Measurements from ENCODE around the gene CCHCR1.
"Not testable (repeated sequence)": the region's sequence is repeated elsewhere in the genome, so short reads cannot be mapped to it uniquely, and the experiment has no call there.

The CCHCR1 gene

GRCh38 chr6:31179896-31180295 is 22.3 kb upstream of the CCHCR1 start:
- DNase-seq = no peak

- no peak for DNase-seq
Observed at GRCh38 chr6:31179042-31179386, 21.4 kb upstream of the CCHCR1 start.

- no peak for DNase-seq
Observed at GRCh38 chr6:31178143-31179041, 20.8 kb upstream of the CCHCR1 start.

- no peak for DNase-seq
Observed at GRCh38 chr6:31175971-31176370, 18.4 kb upstream of the CCHCR1 start.

DNA sequence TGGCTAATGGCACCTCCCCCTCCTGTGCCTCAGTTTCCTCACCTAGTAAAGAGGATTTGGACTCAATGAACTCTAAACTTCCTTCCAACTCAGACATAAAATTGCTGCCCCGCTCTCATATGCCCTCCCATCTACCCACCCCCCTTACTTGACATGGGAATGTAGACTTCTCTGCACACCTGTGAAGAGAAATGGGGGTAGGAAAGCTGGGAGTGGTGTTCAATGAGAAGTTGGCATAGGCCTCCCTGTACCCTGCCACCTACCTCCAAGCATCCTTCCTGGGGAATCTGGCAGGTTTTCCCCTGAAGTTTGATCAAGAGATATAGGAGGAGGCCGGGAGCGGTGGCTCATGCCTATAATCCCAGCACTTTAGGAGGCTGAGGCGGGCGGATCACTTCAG is 16.8 kb upstream of the CCHCR1 start:
- DNase-seq = no peak

DNA sequence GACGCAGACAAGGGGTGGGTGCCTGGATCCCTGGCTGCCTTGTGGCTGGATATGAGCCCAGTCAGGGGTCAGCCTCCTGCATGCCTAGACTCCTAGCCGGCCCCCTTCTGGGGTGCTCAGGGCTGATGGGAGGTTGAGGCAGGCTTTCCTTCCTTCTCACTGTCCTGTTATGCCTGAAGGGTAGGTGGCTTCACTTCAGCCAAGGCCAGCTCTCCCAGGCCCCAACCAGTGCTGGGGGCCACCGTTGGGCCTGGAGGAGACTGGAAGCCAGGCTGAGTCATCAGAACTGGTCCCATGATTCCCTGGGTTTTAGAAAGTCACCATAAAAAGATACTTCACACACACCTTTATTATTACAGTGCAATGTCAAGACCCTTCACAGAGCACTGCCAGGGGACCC is 15.8 kb upstream of the CCHCR1 start:
- no peak for DNase-seq

DNA sequence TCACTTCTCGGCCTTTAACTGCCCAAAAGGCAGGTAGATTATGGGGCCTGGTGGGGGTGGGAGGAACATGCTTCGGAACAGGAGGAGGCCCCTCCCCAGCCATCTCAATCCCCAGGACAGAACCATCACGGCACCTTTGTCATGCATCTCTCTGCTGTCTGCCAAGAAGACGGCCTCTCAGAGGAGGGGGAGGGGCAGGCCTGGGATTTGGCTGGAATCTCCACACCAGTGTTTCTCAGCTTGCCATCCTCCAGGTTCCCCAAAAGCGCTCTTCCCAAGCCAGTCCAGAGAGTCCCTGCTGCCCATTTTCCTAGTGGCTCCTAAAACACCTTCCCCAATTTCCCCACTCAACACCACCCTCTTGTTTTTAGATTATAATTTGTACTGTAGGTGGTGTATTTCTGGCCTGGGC is 15.4 kb upstream of the CCHCR1 start:
- no peak for DNase-seq

GRCh38 chr6:31171931-31172905 is 14.6 kb upstream of the CCHCR1 start:
- DNase-seq = no peak

DNA sequence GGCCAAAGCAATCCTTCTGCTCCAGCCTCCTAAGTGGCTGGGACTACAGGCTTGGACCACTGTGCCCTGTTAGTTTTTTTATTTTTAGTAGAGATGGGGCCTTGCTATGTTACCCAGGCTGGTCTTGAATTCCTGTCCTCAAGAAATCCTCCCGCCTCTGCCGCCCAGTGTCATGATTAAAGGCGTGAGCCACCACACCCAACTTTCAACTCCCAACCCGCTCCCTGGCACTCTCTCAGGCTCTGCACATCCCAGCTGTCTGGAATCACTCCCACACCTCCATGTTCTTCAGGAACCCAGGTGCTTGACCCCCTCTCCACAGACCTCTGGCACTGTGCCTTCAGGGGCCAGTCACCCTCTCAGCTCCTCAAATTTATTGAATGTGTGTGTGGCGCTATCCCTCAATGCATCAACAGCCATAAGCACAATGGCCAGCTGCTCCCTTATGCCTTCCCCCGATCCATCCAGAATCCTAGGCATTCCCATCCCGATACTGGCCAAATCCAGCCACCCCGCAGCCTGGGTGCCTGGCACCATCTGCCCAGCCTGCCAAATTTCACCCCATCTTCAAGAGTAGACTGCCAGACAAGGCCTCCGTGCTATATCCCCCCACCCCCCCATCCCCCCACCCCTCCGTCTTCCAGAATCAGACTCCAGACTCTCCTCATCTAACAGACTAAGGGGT is 13.5 kb upstream of the CCHCR1 start:
- DNase-seq = no peak

- DNase-seq = no peak
Observed at GRCh38 chr6:31170600-31170881, 12.9 kb upstream of the CCHCR1 start, which contains the start of gene POU5F1. POU5F1 (minus strand) TSS chr6:31170682; CDS start chr6:31170620, 62 bp downstream.

GRCh38 chr6:31169858-31170599 is 12.4 kb upstream of the CCHCR1 start:
- DNase-seq = not testable (repeated sequence)

DNA sequence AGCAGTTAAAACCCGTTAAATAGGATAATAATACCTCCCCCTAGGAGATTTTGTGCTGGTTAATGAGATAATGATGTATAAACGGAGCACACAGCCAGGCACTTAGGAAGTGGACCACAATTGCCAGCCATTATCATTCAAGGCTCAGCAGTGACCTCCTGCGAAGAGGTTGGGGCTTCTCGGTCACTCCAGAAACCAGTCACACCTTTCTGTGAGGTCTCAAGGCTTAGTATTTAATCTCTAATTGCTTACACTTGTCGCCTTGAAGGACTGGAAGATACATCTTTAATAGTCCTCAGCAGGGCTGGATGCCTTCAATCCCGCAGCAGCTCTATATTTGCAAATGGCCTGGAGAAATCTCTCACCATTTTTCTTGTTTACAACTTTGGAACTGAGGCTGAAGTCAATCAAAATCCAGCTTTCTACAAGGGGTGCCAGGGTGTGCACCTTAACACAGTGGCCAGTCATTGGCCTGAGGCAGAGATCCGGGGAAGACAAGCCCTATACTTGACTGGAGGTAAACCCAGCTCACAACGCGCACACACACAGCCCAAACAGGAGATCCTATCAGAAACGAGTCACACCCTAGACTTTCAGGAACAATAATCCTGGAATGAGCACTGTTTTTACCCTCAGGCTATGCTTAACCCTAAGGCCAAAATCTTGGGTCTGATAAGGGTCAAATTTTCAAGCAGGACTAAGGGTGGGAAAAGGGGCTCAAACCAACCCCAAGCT is 11.7 kb upstream of the CCHCR1 start:
- no peak for DNase-seq

- no peak for DNase-seq
Observed at GRCh38 chr6:31168606-31169005, 11.0 kb upstream of the CCHCR1 start.

DNA sequence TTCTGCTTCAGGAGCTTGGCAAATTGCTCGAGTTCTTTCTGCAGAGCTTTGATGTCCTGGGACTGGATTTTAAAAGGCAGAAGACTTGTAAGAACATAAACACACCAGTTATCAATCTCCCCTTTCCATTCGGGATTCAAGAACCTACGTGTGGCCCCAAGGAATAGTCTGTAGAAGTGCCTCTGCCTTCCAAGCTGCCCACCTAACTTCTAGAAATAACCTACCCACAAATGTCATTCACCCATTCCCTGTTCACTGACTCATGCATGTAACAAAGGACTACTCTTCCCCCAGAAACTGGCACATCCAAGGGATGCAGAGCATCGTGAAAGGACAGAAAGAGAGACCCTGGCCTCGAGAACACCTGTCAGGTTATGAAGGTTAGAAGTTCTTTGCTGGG is 8.4 kb upstream of the CCHCR1 start:
- DNase-seq = no peak

GRCh38 chr6:31165064-31165832 is 7.6 kb upstream of the CCHCR1 start:
- not testable (repeated sequence) for DNase-seq

GRCh38 chr6:31164475-31165063 is 7.0 kb upstream of the CCHCR1 start:
- DNase-seq = not testable (repeated sequence)

GRCh38 chr6:31163922-31164321 is 6.3 kb upstream of the CCHCR1 start:
- no peak for DNase-seq

GRCh38 chr6:31162463-31163165 is 5.0 kb upstream of the CCHCR1 start:
- DNase-seq = no peak

- no peak for DNase-seq
Observed at GRCh38 chr6:31161216-31162126, 3.9 kb upstream of the CCHCR1 start.
